ENCODE results near the gene CRYBG3.

GRCh38 chr3:97831140-97831539 is 9.3 kb downstream of the CRYBG3 start:
- TF ChIP-seq CTCF (IDR thresholded peaks at IDR 0.05) (no peak), POLR2A (IDR thresholded peaks at IDR 0.05) (no peak)
